Metanephros (tissue), 1 donor: ENCODE measurements around the gene MT1X. TPM values are rescaled to one million over a fixed set of nuclear protein-coding genes. Genes with fewer than 3 reads are reported as not detected.

Experiments used
- total RNA-seq: library from RNA; depleted of rRNA; stranded (reverse); fragments of >200 nt; gene quantifications from one replicate; pipeline ENCODE4 v1.2.3, GENCODE V29; 2014

The MT1X gene
- 37.8 TPM for total RNA-seq

DNA sequence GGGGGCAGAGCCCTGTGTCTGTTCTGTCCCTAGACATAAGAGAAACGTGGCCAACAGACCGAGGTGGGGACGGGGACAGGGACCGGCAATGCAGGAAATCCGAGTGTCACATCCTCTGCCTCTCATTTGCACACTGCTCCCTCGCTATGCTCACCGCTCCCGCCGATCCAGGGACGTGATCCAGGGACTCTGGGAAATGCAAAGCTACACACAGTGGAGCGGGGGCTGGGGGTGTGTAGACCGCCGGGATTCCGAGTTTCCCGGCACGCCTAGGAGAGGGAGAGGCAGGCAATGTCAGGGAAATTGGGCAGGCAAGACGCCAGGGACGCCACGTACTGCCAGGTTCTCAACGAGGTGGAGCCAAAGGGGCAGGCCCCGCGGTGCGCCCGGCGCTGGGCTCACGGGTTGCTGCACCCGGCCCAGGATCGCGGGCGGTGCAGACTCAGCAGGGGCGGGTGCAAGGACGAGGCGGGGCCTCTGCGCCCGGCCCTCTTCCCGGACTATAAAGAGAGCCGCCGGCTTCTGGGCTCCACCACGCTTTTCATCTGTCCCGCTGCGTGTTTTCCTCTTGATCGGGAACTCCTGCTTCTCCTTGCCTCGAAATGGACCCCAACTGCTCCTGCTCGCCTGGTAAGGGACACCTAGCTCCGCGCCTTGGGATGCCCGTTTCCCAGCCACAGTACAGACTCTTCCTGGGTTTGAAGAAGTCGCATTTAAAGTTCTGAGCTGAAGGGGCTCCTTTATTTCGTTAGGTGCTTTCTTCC lies at the start of gene MT1X:
Gene MT1X (plus strand): TSS at position 532 of the 764 bp plus-strand sequence. CDS start 71 bp downstream, at position 603.

GRCh38 chr16:56637814-56638750 lies 44.2 kb upstream of the MT1X start, which contains the start of gene MT1A:
TSS of gene MT1A (plus strand) at chr16:56638666. CDS start at chr16:56638739, 73 bp downstream.

DNA sequence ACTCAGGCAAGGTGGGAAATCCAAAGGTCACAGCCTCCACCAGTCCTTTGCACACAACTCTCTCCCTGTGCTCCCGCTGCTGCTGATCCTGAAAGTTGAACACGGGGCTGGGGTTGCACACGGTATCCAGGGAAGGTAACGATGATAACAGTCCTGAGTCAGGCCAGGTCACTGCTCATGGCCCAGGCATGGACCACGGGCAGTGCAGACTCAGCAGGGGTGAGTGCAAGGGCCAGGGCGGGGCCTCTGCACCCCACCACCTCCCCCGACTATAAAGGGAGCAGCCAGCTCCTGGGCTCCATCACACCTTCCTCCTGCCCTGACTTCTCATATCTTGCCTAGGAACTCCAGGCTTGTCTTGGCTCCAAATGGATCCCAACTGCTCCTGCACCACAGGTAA lies 30.7 kb upstream of the MT1X start, which contains the start of gene MT1B:
Gene MT1B (plus strand): TSS at position 301 of the 400 bp plus-strand sequence. CDS start 68 bp downstream, at position 369.

GRCh38 chr16:56657555-56658326 lies 24.5 kb upstream of the MT1X start, which contains the start of gene MT1F:
TSS of gene MT1F (plus strand) at chr16:56657959. CDS start at chr16:56658059, 100 bp downstream.

DNA sequence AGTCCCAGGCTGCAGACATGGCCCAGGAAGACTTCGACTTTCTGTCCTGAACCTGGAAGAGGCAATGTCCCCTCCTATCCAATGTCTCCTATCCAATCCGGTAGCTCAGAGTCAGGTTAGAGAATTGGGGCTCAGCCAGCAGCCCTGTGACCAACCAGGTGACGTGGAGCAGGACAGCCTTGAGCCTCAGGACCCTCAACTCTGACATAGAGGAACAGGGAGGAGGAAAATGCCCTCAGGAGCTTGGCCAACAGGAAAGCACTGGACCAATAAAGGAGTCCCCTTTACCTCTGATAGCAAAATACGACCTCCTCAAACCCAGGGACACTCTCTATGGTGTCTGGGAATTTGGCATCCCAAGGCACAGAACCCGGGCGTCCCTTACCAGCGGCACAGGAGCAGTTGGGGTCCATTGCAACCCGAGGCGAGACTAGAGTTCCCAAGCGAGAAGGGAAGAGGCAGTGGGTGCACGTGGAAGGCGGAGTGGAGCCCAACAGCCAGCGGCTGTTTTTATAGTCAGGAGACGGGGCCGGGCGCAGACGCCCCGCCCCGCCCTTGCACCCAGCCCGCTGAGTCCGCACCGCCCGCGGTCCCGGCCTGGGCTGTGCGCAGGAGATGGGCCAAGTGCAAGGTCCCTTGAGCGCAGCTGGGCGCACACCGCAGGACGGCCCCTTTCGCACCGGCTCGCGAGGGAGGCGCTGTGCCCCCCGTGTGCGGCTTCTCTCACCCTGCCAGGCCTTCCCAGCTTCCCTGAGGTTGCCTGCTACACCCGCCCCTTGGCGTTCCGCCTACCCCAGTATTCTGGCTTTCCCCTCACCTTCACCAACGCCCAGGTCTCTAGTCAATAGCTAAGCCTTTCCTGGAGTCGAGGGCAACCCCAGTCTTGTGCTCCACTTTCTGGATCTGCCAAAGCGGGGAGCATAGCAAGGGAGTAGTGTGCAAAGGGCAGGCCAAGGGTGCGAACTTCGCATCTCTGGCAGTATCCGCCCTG lies 14.4 kb upstream of the MT1X start, which contains the start of gene MT1G:
Gene MT1G (minus strand): TSS at position 485 of the 991 bp plus-strand sequence. CDS start 72 bp downstream, at position 413.

GRCh38 chr16:56669005-56669839 lies 13.0 kb upstream of the MT1X start, which contains the start of gene MT1H:
TSS of gene MT1H (plus strand) at chr16:56669814. CDS start at chr16:56669885, 71 bp downstream.

GRCh38 chr16:56729735-56730662 lies 47.7 kb downstream of the MT1X start, which contains the start of gene NUP93:
TSS of gene NUP93 (plus strand) at chr16:56730129. CDS start at chr16:56748248, 18,119 bp downstream.

Other genes starting within 250 kb of the MT1X start
- gene NUDT21, start 231.1 kb upstream of the MT1X start, total RNA-seq, result 162 TPM
- gene OGFOD1, start 230.9 kb upstream of the MT1X start, total RNA-seq, result 16.8 TPM
- 73.3 TPM for gene BBS2, start 162.4 kb upstream of the MT1X start, total RNA-seq
- not detected for gene MT4, start 117.4 kb upstream of the MT1X start, total RNA-seq
- 2.6 TPM for gene MT3, start 92.9 kb upstream of the MT1X start, total RNA-seq
- 9.9 TPM for gene MT2A, start 73.9 kb upstream of the MT1X start, total RNA-seq
- gene MT1E, start 56.7 kb upstream of the MT1X start, total RNA-seq, result 17.2 TPM
- gene MT1M, start 49.8 kb upstream of the MT1X start, total RNA-seq, result 1.5 TPM
- gene MT1A, start 43.8 kb upstream of the MT1X start, total RNA-seq, result not detected
- gene MT1B, start 30.6 kb upstream of the MT1X start, total RNA-seq, result not detected
- gene MT1F, start 24.5 kb upstream of the MT1X start, total RNA-seq, result 15.8 TPM
- 40.0 TPM for gene MT1G, start 14.4 kb upstream of the MT1X start, total RNA-seq
- gene MT1H, start 12.7 kb upstream of the MT1X start, total RNA-seq, result 18.5 TPM
- gene NUP93, start 47.7 kb downstream of the MT1X start, total RNA-seq, result 95.5 TPM
- gene SLC12A3, start 182.7 kb downstream of the MT1X start, total RNA-seq, result 58.9 TPM
- gene HERPUD1, start 249.7 kb downstream of the MT1X start, total RNA-seq, result 192 TPM